ENCODE measurements around the gene STIMATE.

GRCh38 chr3:52872245-52872644 is 25.1 kb downstream of the STIMATE start:
- no peak for TF ChIP-seq TAF1 (IDR thresholded peaks at IDR 0.05; ENCODE audit: borderline replicate concordance, insufficient read depth, low read length)
- TF ChIP-seq POLR2AphosphoS5 (IDR thresholded peaks at IDR 0.05; ENCODE audit: low read depth, low read length): no peak
- no peak for TF ChIP-seq SIN3A (IDR thresholded peaks at IDR 0.05; ENCODE audit: borderline replicate concordance, insufficient read depth, low read length)
- TF ChIP-seq, protein P1, sequence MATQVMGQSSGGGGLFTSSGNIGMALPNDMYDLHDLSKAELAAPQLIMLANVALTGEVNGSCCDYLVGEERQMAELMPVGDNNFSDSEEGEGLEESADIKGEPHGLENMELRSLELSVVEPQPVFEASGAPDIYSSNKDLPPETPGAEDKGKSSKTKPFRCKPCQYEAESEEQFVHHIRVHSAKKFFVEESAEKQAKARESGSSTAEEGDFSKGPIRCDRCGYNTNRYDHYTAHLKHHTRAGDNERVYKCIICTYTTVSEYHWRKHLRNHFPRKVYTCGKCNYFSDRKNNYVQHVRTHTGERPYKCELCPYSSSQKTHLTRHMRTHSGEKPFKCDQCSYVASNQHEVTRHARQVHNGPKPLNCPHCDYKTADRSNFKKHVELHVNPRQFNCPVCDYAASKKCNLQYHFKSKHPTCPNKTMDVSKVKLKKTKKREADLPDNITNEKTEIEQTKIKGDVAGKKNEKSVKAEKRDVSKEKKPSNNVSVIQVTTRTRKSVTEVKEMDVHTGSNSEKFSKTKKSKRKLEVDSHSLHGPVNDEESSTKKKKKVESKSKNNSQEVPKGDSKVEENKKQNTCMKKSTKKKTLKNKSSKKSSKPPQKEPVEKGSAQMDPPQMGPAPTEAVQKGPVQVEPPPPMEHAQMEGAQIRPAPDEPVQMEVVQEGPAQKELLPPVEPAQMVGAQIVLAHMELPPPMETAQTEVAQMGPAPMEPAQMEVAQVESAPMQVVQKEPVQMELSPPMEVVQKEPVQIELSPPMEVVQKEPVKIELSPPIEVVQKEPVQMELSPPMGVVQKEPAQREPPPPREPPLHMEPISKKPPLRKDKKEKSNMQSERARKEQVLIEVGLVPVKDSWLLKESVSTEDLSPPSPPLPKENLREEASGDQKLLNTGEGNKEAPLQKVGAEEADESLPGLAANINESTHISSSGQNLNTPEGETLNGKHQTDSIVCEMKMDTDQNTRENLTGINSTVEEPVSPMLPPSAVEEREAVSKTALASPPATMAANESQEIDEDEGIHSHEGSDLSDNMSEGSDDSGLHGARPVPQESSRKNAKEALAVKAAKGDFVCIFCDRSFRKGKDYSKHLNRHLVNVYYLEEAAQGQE (IDR thresholded peaks at IDR 0.05; ENCODE audit: insufficient read depth in 1 of 2, low read depth in 2 of 2, low read length in 2 of 2): no peak
- TF ChIP-seq FOXP2 (optimal IDR thresholded peaks at IDR 0.05; ENCODE audit: borderline replicate concordance, extremely low read depth, extremely low read length, insufficient read depth): no peak
